ENCODE results near the gene GRIA3.

Gene GRIA3

GRCh38 chrX:123184219-123184865 lies at the start of gene GRIA3:
TSS of gene GRIA3 (plus strand) at chrX:123184278. CDS start at chrX:123184536, 258 bp downstream.
- DNase-seq (ENCODE audit: low read depth), result no peak

GRCh38 chrX:123138473-123138872 lies 45.6 kb upstream of the GRIA3 start:
- DNase-seq (ENCODE audit: low read depth), result no peak

GRCh38 chrX:123140454-123140853 lies 43.6 kb upstream of the GRIA3 start:
- no peak for DNase-seq (ENCODE audit: low read depth)

GRCh38 chrX:123140904-123141303 lies 43.2 kb upstream of the GRIA3 start:
- DNase-seq (ENCODE audit: low read depth), result no peak

- DNase-seq (ENCODE audit: low read depth), result no peak
These were observed 30.2 kb upstream of the GRIA3 start for GRCh38 chrX:123153846-123154335.

GRCh38 chrX:123155327-123155726 lies 28.8 kb upstream of the GRIA3 start:
- no peak for DNase-seq (ENCODE audit: low read depth)

- DNase-seq (ENCODE audit: low read depth), result no peak
These were observed 26.5 kb upstream of the GRIA3 start for GRCh38 chrX:123157586-123157985.

- DNase-seq (ENCODE audit: low read depth), result no peak
These were observed 24.7 kb upstream of the GRIA3 start for GRCh38 chrX:123159403-123159802.

GRCh38 chrX:123167621-123168020 lies 16.5 kb upstream of the GRIA3 start:
- DNase-seq (ENCODE audit: low read depth), result no peak

GRCh38 chrX:123169247-123169901 lies 14.7 kb upstream of the GRIA3 start:
- DNase-seq (ENCODE audit: low read depth), result no peak

GRCh38 chrX:123170546-123170945 lies 13.5 kb upstream of the GRIA3 start:
- no peak for DNase-seq (ENCODE audit: low read depth)

GRCh38 chrX:123171781-123172180 lies 12.3 kb upstream of the GRIA3 start:
- DNase-seq (ENCODE audit: low read depth), result no peak

- DNase-seq (ENCODE audit: low read depth), result no peak
These were observed 11.2 kb upstream of the GRIA3 start for GRCh38 chrX:123172869-123173268.

GRCh38 chrX:123173833-123174232 lies 10.2 kb upstream of the GRIA3 start:
- DNase-seq (ENCODE audit: low read depth), result no peak

- DNase-seq (ENCODE audit: low read depth), result no peak
These were observed 8.5 kb upstream of the GRIA3 start for GRCh38 chrX:123175366-123176122.

- DNase-seq (ENCODE audit: low read depth), result no peak
These were observed 2.7 kb upstream of the GRIA3 start for GRCh38 chrX:123181233-123181914.

- DNase-seq (ENCODE audit: low read depth), result no peak
These were observed 793 bp downstream of the GRIA3 start for GRCh38 chrX:123184866-123185276.

GRCh38 chrX:123185721-123186120 lies 1.6 kb downstream of the GRIA3 start:
- DNase-seq (ENCODE audit: low read depth), result no peak

- DNase-seq (ENCODE audit: low read depth), result no peak
These were observed 2.7 kb downstream of the GRIA3 start for GRCh38 chrX:123186801-123187200.

GRCh38 chrX:123188081-123188480 lies 4.0 kb downstream of the GRIA3 start:
- DNase-seq (ENCODE audit: low read depth), result no peak

GRCh38 chrX:123189338-123189737 lies 5.3 kb downstream of the GRIA3 start:
- DNase-seq (ENCODE audit: low read depth), result no peak

- DNase-seq (ENCODE audit: low read depth), result no peak
These were observed 6.0 kb downstream of the GRIA3 start for GRCh38 chrX:123190096-123190495.

Measured in activated T-cell treated with anti-CD3 and anti-CD28 coated beads for 48 hours (primary cell).